TTC549 (cell line): ENCODE measurements around the gene SEC14L1.
"Not testable (repeated sequence)": the region's sequence is repeated elsewhere in the genome, so short reads cannot be mapped to it uniquely, and the experiment has no call there.

Experiments used
- FAIRE-seq: peaks from 2 replicates; lab custom pipeline; 2012; peaks lifted over from hg19 to GRCh38; lab: Jason Lieb, UNC

The SEC14L1 gene

DNA sequence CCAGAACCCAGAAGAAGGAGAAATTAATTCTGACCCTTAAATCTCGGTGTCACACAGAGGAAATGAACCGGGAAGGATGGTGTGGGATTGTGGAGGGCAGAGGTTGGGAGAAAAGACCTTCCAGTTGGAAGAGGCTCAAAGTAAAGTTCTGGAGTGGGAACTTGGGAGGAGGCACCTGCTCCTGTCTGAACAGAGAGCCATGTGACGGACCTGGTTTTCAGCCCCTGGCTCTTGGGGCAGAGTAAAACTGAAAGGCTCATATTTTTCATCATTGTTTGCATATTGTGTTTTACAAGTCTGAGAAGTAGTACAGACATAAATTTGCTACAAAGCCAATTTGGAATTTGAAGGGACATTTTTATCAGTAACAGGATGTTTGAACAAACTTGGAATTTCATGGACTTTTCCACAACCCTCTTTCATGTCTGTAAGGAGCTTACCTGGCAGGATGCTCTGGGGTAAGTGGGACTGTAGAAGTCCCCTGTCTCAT is 24.4 kb upstream of the SEC14L1 start:
- FAIRE-seq = no peak

DNA sequence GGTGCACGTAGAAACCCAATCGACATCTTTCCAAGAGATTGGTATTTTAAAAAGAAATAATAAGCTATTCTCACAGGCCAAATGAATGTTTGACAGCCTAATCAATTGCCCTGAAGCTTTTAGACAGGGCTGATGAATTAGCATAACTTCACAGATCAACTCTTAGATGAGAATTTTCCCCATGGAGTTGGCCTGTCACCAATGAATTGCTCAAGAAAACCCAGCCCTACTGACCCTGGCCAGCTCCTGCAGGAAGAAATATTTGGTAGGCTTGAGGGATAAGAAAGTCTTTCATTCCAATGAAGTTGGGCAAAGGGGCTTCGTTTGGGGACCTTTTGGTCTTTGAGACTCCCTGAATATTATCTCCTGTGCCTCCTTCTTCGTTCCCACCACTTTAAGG is 23.4 kb upstream of the SEC14L1 start:
- no peak for FAIRE-seq

DNA sequence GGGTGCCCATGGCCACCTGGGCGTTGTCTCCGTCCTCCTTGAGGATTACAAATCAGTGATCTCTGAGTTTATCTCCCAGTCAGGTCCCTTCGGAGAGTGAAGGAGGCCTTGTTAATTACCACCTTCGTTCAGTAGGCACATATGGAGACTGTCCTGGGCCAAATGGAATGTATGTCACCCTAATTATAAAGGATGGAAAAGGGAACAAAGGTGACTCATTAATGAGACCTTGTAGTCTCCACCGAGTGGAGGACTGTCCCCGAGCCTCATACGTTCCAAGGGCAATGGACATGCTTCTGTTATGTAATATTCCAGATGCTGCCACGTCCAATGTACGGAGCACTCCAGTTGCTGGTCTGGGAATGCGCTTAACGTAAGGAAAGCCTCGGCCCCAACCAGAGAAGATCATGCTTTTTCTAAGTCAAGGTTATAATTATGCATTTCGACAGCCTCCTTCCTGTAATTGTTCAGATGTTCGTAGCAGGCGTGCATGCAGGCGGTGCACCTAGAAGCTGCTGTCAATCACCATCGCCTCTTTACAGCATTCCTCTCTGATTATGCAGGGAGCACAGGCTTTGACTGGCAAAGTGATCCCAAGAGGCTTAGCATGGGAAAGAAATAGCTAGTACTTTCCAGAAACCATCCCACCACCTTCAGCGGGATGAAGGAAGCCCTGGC is 22.4 kb upstream of the SEC14L1 start:
- FAIRE-seq = no peak

DNA sequence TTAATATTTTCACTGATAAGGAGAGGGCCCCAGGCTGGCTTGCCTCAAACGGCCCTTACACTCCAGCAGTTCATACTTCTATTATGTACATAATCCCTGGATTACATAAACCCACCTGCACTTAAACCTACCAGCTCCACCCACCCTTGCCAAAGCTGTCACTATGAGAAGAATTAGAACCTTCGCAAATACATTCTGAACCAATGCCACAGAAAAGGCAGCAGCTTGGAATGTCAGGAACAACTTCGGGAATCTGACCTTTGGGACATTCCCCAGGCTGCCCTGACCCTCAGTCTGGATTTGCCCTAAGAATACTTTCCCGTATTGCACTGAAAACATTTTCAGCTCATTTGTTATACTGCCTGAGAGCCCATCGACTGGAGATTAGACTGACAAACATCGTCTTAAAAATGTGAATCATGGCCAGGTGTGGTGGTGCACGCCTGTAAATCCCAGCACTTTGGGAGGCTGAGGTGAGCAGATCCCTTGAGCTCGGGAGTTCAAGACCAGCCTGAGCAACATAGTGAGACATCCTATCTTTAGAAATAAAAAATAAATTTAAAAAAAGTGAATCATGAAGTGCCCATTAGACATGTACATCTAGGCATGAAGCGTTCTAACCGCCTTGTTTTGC is 21.0 kb upstream of the SEC14L1 start:
- no peak for FAIRE-seq

DNA sequence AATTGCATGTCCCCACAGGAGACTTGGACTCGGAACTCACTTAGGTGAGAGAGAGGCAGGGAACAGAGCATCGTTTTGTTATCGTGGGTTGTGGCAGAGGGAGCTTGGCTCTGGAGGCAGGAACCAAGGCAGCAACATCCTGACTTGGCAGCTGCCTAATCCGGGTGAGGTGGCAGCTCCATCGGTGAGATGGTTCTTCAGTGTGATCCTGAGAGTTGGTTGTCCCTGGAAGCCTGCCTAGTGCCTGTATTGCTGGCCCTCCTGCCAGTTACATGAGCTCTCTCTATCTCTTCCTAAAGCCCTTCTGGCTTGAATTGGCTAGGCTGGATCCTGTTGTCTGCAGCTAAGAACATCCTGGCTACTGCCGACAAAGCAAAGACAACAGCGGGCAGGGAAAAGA is 19.9 kb upstream of the SEC14L1 start:
- no peak for FAIRE-seq

DNA sequence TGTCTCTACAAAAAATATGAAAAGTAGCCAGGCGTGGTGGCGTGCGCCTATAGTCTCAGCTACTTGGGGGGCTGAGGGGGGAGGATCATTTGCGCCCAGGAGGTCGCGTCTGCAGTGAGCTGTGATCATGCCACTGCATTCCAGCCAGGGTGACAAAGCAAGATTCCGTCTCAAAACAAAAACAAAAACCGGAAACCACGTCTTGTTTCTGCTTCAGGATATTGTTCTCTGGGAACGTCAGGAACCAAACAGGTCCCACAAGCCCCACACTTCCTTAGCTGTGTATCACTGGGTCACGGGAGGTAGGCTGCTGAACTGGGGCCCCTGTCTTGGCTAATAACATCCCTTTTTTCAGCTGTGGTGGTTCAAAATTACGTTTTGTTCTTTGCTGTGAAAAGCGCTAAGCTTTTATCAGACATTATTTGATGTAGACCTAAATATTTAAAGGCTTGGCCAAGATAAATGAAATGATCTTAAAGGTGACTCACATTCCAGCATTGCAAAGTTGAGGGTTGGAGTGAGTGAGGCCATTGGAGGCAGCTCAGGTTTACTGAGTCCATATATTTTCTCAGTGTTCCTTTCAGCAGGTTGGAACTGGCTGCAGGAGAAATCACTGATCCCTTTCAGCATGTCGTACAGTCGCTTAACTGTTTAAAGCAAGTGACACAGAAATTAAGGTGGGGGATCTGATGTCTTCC is 16.4 kb upstream of the SEC14L1 start:
- FAIRE-seq = no peak

DNA sequence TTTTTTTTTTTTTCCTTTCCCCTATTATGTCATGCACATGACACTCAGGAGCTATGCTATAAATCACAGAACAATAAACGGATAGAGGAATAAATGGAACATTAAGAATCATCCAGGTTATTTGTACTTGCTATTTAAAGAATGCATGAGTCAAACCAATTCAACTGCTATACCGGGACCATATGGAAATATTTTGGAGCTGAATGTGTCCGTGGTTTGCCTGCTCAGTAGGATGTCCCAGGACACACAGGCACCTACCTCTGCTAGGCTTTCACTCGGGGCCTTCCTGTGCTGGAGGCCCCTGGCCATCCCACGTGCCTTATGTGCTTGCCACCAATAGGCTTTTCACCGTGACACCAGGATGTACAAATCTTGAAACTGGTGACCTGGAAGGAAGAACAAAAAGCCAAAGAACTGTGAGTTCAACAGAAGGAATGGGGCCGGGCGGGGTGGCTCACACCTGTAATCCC is 15.3 kb upstream of the SEC14L1 start:
- FAIRE-seq = no peak

DNA sequence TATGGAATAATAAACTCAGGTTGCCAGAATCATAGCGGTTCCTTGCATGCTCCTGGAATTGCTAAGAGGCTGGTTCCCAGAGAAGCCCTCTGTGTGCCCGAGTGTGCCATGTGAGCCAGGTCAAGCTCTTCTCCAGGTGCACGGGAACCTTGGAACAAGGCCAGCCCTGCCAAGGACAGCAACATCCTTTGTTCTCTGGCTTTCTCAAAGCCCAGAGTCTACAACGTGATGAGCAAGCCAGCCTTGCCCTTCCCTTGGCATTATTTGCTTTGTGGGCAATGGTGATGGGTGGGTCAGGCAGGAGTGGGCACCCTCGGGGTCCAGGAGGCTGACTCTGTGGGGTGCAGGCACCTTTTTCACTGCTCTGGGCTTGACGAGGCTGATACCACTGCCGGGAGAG is 14.2 kb upstream of the SEC14L1 start:
- FAIRE-seq = no peak

DNA sequence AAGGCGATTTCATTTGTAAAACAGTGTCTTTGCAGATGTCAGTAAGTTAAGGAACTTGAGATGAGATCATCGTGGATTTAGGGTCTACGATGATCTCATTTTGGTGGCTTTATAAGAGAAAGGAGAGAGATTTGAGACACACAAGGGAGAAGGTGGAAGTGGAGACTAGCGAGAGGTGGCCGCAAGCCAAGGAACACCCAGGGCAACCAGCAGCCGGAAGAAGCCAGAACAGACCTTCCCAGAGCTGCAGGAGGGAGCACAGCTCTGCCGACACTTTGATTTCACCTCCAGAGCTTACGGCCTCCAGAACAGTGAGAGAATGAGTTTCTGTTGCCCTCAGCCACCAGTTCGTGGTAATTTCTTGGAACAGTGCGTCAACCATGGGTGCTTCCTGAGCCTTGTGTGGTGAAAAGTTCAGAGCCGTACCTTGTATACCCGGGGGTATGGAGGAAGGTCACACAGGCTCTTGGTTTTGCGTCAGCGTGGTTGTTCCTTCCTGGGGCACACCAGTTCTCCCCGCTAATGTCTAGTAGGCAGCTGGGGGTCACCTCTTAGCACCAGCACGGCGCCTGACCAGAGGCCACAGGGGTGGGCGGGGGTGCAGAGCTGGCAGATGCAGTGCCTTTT is 12.9 kb upstream of the SEC14L1 start:
- no peak for FAIRE-seq

DNA sequence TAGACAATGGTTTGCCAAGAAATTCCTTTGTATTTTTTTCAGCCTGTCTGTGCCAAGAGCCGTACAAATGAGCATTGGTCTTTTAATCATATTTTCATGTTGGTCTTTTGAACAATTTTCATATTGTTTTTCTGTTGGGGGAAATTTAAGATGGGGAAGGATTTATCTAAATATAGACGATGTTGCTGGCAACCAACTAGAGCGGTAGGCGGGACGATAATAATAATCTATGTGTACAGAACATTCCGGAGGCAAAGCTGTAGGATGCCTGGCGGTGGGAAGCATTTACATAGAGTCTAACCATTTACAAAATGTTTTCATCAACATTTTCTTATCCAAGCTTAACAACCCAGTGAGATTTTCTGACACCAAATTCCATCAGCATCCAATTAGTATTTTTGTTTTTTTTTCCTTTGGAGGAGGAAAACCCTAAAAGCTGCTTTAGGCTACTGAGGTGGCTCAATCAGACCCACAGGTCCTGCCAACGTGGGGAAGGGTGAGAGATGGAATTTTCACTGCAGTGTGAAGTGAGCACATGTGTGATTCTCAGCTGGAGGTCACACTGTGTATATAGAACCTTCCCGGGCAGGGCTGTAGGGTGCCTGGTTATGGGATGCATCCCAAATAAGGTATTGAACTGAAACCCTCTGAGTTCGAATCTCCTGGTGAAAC is 11.7 kb upstream of the SEC14L1 start:
- FAIRE-seq = no peak

DNA sequence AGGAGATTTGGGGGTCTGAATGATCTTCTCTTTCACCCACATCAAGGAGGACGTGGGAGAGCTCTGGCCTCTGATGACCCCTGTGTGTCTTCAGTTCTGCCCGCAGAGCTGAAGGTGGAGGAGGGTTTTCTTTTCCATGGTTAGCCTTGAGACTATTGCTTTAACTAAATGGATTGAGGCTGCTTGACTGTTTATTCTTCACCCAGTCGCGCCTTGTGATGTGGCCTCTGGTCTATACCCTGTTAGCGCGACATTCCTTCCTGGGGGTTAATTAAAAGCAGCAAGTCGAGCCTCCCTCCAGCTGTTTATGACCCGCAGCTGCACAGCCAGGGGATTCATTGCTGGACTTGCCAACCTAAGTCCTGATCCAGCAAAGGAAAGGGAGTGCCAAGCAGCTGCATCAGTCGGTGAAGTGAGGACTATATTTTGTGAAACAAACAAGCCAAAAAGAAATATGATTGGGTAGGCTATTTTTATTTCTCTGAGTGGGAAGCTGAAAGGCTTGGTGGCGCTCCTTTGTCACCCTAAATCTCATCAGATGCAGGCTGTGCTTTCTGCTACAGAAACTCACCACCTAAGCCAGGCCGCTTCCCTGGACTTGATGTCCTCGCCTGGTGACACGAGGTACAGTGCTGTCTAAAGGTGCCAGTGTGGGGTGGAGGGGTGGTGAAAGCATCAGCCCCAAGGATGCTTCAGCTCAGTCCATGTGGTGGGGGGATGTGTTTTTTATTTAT is 11.0 kb upstream of the SEC14L1 start:
- FAIRE-seq = no peak

DNA sequence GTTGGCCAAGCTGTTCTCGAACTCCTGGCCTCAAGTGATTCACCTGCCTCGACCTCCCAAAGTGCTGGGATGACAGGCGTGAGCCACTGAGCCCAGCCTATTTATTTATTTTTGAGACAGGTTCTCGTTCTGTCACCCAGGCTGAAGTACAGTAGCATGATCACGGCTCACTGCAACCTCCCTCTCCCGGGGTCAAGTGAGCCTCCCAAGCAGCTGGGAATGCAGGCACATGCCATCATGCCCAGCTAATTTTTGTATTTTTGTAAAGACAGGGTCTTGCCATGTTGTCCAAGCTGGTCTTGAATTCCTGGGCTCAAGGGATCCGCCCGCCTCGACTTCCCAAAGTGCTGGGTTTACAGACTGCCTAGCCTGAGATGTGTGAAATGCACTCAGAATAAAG is 10.2 kb upstream of the SEC14L1 start:
- no peak for FAIRE-seq

DNA sequence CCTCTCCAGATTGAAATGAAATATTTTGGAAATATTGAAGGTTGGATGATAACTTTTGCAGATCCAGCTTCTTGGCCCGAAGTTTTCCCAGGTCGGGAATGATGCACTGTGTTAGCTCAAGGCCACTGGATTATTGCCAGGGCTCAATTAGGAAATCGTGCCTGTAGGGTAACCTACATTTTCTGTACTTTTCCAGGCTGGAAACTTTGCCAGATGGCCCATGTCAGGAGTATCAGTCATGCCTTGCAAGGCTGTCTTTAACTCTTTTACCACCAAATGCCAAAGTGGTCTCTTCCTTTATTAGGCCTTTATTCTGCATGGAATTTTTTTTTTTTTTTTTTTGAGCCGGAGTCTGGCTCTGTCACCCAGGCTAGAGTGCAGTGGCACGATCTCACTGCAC is 8.9 kb upstream of the SEC14L1 start:
- no peak for FAIRE-seq

DNA sequence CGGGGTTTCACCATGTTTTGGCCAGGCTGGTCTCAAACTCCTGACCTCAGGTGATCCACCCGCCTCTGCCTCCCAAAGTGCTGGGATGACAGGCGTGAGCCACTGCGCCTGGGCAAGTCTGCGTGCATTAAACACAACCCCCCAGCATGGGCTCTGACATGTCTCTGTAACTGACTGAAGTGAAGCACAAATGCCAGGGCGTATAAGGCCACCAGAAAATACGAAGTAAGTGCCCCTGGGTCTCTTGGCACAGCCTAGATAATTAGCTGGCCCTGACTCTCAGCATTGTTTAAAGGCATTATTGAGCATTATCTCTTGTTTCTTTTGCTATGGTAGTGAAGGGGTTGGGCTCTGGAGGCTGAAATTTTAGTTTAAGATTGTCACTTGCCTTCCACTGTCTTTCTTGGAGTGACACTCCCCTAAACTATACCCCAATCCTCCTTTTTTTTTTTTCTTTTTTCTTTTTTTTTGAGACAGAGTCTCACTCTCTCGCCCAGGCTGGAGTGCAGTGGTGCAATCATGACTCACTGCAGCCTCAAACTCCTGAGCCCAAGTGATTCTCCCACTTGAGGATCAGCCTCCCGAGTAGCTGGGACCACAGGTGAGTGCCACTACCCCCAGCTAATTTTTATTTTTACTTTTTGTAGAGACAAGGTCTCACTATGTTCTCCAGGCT is 8.2 kb upstream of the SEC14L1 start:
- FAIRE-seq = no peak

DNA sequence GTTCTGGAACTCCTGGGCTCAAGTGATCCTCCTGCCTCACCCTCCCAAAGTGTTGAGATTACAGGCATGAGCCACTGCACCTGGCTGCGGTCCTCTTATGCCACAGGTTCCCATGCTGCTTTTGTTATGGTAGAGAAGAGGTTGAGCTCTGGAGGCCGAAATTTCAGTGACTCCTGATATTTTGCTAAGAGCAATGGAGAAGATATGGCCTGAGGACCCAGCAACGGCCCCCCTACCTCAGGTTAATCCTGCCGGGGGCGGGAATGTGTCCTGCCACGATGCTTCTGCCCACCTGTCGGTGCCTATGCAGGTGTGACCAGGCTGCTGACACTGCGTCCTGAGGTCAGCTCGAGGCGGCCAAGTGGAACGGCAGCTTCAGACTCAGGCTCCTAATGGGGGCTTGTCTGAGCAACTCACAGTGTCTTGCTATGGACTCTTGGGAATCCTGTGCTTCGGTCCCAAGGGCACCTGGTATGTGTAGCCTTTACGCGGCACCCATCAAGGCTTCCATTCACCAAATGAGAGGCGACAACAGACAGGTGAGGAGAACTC is 7.6 kb upstream of the SEC14L1 start:
- FAIRE-seq = no peak

DNA sequence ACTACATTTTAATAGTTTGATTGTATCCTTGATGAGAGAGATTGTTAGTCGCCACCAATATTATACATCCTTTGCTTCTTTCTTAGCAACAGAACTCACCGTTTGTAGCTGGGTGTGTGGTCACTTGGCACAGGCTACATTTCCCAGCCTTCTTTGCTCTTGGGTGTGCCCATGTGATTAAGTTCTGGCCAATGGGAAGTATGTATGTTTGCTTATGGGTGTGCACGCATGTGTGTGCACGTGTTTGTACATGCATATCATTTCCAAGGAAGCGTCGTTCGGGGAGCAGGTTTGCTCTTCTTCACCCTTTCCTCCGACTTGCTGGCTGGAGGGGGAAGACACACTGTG is 4.4 kb upstream of the SEC14L1 start:
- FAIRE-seq = no peak

DNA sequence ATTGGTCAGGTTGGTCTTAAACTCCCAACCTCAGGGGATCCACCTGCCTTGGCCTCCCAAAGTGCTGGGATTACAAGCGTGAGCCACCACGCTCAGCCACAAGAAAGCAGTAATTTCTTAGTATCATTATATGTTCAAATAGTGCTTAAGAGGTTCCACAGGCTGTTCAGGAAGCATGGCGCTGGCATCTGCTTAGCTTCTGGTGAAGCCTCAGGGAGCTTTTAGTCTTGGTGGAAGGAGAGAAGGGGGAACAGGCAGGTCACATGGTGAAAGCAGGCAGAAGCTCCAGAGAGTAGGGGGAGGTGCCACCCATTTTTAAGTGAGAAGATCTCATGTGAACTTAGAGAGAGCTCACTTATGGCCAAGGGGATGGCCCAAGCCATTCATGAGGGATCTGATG is 3.7 kb upstream of the SEC14L1 start:
- no peak for FAIRE-seq

DNA sequence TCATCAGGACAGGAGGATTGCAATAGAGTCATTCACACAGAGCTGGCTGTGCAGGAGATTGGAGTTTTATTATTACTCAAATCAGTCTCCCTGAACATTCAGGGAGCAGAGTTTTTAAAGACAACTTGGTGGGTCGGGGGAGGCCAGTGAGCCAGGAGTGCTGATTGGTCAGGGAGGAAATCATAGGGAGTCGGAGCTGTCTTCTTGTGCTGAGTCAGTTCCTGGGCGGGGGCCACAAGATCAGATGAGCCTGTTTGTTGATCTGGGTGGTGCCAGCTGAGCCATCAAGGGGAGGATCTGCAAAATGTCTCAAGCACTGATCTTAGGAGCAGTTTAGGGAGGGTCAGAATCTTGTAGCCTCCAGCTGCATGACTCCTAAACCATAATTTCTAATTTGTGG is 2.9 kb upstream of the SEC14L1 start:
- FAIRE-seq = not testable (repeated sequence)

DNA sequence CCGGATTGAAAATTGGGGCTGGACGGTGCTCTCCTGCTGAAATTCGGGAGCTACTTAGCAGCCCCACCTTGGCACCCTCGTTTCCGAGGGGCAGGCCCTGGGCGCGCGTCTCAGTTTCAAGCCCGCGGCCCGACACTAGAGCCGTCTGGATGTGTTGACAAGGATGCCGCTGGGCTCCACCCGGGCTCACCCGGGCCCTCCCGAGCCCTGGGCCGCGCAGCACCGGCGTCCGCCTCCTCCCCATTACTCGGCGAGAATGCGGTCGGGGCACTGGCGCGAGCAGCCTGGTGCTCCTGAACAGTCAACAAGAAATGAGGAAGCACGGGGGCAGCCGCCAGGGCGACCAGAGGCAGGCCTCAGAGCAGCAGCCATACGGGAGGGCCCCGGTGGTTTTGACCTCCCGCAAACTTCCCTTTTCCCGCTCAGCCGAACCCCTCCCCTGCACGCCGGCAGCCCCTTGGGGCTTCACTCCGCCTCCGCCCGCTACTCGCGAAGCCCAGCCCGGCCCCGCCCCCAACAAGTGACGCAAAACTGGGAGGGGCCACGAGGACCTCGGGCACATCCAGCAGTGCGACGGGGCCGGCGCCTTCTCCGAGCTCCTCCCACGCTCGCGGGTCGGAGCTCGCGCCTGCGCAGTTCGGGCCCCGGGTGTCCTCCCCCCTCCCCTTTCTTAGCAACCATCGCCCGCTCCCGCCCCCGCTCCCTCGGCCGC is 447 bp upstream of the SEC14L1 start:
- no peak for FAIRE-seq

DNA sequence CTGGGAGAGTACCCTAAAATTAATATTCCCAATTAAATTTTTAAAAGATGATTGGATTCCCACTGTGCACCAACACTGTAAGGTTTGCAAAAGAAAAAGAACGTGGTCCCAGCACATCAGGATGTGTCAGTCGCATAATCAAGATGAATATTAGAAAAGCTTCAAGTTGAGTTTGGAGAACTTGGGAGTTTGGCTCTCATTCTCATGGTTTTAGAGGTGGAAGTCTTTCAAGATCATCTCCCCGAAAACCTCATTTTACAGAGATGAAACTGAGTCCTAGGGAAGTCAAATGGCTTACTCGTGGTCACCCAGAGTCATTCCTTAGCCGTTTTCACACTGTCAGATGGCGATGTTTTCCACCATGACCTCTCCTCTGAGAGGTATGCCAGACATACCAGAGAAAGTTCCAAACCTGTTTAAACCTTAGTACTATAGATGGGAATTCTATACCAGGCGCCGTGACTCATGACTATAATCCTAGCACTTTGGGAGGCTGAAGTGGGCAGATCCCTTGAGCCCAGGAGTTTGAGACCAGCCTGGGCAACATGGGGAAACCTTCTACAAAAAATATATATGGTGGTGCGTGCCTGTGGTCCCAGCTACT is 1.2 kb downstream of the SEC14L1 start:
- no peak for FAIRE-seq
